GM23338 (cell line): ENCODE results near the gene PELI1. TPM values are rescaled to one million over a fixed set of nuclear protein-coding genes. Genes with fewer than 3 reads are reported as not detected.
A peak's percentile ranks its signal among the peaks of the same experiment; 100 is the strongest.

Experiments used
- ATAC-seq: fragments of 200-7000 bp; cut with Tn5 transposase; 3 replicates; pipeline ENCODE4 v1.9.1; 2020
- DNase-seq: peaks from one replicate; pipeline ENCODE4 v3.0.0-alpha.2; 2015; ENCODE audit warnings: low spot score
- H2AFZ ChIP-seq: fragments of 200-600 bp; sonication (generic); 2 replicates; pipeline ENCODE4 v1.8.0; 2016; ENCODE audit warnings: antibody characterized with exemption, mild to moderate bottlenecking, moderate library complexity
- H3F3A ChIP-seq: fragments of 200-600 bp; sonication (generic); replicated peaks from 2 replicates; pipeline ENCODE4 v1.8.0; 2017; ENCODE audit warnings: antibody characterized with exemption, mixed run types, low read depth
- H3K27ac ChIP-seq: fragments of 200-600 bp; sonication (generic); 2 replicates; pipeline ENCODE4 v1.6.1; 2016; ENCODE audit warnings: low read depth
- H3K27me3 ChIP-seq: fragments of 200-600 bp; sonication (generic); 2 replicates; pipeline ENCODE4 v1.8.0; 2016; ENCODE audit warnings: mild to moderate bottlenecking, mixed run types, moderate library complexity; ENCODE audit not compliant: insufficient read depth
- H3K36me3 ChIP-seq: fragments of 200-600 bp; sonication (generic); 2 replicates; pipeline ENCODE4 v1.8.0; 2016; ENCODE audit warnings: mild to moderate bottlenecking; ENCODE audit not compliant: insufficient read depth
- H3K4me1 ChIP-seq: fragments of 200-600 bp; sonication (generic); 2 replicates; pipeline ENCODE4 v1.8.0; 2016; ENCODE audit warnings: mild to moderate bottlenecking, moderate library complexity; ENCODE audit not compliant: insufficient read depth
- H3K4me2 ChIP-seq: fragments of 200-600 bp; sonication (generic); 2 replicates; pipeline ENCODE4 v1.7.1; 2017; ENCODE audit warnings: mixed run types
- H3K4me3 ChIP-seq: fragments of 200-600 bp; sonication (generic); 2 replicates; pipeline ENCODE4 v1.6.1; 2016; ENCODE audit warnings: mixed run types
- H3K79me2 ChIP-seq: fragments of 200-600 bp; sonication (generic); replicated peaks from 2 replicates; pipeline ENCODE4 v1.8.0; 2017; ENCODE audit warnings: mild to moderate bottlenecking; ENCODE audit not compliant: insufficient read depth
- H3K9me2 ChIP-seq: fragments of 200-600 bp; sonication (generic); 2 replicates; pipeline ENCODE4 v1.8.0; 2017; ENCODE audit not compliant: insufficient read depth
- H4K20me1 ChIP-seq: fragments of 200-600 bp; sonication (generic); replicated peaks from 2 replicates; pipeline ENCODE4 v1.8.0; 2017; ENCODE audit warnings: mild to moderate bottlenecking; ENCODE audit not compliant: insufficient read depth
- H3K27ac Mint-ChIP-seq: 2 replicates; pipeline ENCODE4 v1.8.0; 2020; ENCODE audit warnings: inconsistent platforms, mild to moderate bottlenecking, moderate library complexity, mixed read lengths
- H3K27me3 Mint-ChIP-seq: 3 replicates; pipeline ENCODE4 v1.8.0; 2022; ENCODE audit warnings: low read depth, mild to moderate bottlenecking, moderate library complexity, mixed read lengths, inconsistent platforms; ENCODE audit not compliant: insufficient read depth, poor library complexity
- H3K36me3 Mint-ChIP-seq: 3 replicates; pipeline ENCODE4 v1.8.0; 2021; ENCODE audit warnings: low read depth, mild to moderate bottlenecking, inconsistent platforms, moderate library complexity, mixed read lengths
- H3K4me1 Mint-ChIP-seq: 3 replicates; pipeline ENCODE4 v1.8.0; 2020; ENCODE audit warnings: mild to moderate bottlenecking, inconsistent platforms, mixed read lengths
- H3K4me3 Mint-ChIP-seq: 3 replicates; pipeline ENCODE4 v1.8.0; 2021; ENCODE audit warnings: moderate library complexity, mild to moderate bottlenecking, inconsistent platforms, mixed read lengths
- H3K9me3 Mint-ChIP-seq: 3 replicates; pipeline ENCODE4 v1.8.0; 2020; ENCODE audit warnings: moderate library complexity, mild to moderate bottlenecking, inconsistent platforms, mixed read lengths
- CREB1 ChIP-seq: fragments of 250-450 bp; sonication (Bioruptor Pico); IDR thresholded peaks from 2 replicates; pipeline ENCODE4 v1.5.0; 2020; ENCODE audit warnings: low read depth, mild to moderate bottlenecking, moderate library complexity
- CTCF ChIP-seq, 2 experiments: fragments of 200-600 bp in 1 of 2; sonication (generic) in 1 of 2; conservative IDR thresholded peaks; 2 replicates each; pipeline versions ENCODE4 v1.5.1 to v1.6.1; 2016 to 2017; ENCODE audit warnings: antibody characterized with exemption in 2 of 2, low read depth in 2 of 2, mild to moderate bottlenecking in 2 of 2, moderate library complexity in 1 of 2
- ETS1 ChIP-seq: IDR thresholded peaks from 2 replicates; pipeline ENCODE4 v1.6.1; 2016; ENCODE audit warnings: antibody characterized with exemption
- EZH2 ChIP-seq: fragments of 200-600 bp; sonication (generic); IDR thresholded peaks from one replicate; pipeline ENCODE4 v1.8.0; 2017; ENCODE audit warnings: antibody characterized with exemption, mild to moderate bottlenecking, low read depth; ENCODE audit not compliant: unreplicated experiment
- EZH2phosphoT487 ChIP-seq: fragments of 200-600 bp; sonication (generic); IDR thresholded peaks from one replicate; pipeline ENCODE4 v1.8.1; 2018; ENCODE audit warnings: antibody characterized with exemption; ENCODE audit not compliant: unreplicated experiment
- JUNB ChIP-seq: IDR thresholded peaks from one replicate; pipeline ENCODE4 v1.6.1; 2016; ENCODE audit warnings: antibody characterized with exemption; ENCODE audit not compliant: unreplicated experiment
- NANOG ChIP-seq: IDR thresholded peaks from 2 replicates; pipeline ENCODE4 v1.6.1; 2016; ENCODE audit warnings: antibody characterized with exemption, borderline replicate concordance
- POLR2AphosphoS5 ChIP-seq: IDR thresholded peaks from 2 replicates; pipeline ENCODE4 v1.6.1; 2016; ENCODE audit warnings: antibody characterized with exemption, low read depth
- REST ChIP-seq: IDR thresholded peaks from one replicate; pipeline ENCODE4 v1.6.1; 2018; ENCODE audit warnings: antibody characterized with exemption; ENCODE audit not compliant: unreplicated experiment
- STAT1 ChIP-seq: IDR thresholded peaks from one replicate; pipeline ENCODE4 v1.6.1; 2016; ENCODE audit warnings: antibody characterized with exemption; ENCODE audit not compliant: unreplicated experiment
- ZNF114 ChIP-seq: fragments of 250-450 bp; sonication (Bioruptor Pico); IDR thresholded peaks from 2 replicates; pipeline ENCODE4 v1.5.0; 2020; ENCODE audit warnings: mild to moderate bottlenecking, moderate library complexity
- ZNF331 ChIP-seq: fragments of 250-450 bp; sonication (Bioruptor Pico); IDR thresholded peaks from 2 replicates; pipeline ENCODE4 v1.5.0; 2020; ENCODE audit warnings: low read depth, mild to moderate bottlenecking, moderate library complexity
- polyA plus RNA-seq: library from polyadenylated mRNA; unstranded; fragments of >200 nt; fragmentation: Nextera tagmentation; extraction: Ambion mirVana; gene quantifications from 2 replicates; pipeline ENCODE4 v1.2.1, GENCODE V29; 2016
- total RNA-seq: library from RNA; depleted of rRNA; stranded (reverse); fragments of >200 nt; shearing (Covaris generic); gene quantifications from 2 replicates; pipeline ENCODE4 v1.2.3, GENCODE V29; 2014
- TF ChIP-seq, protein P1 (sequence below): fragments of 250-450 bp; sonication (Bioruptor Pico); IDR thresholded peaks from 2 replicates; pipeline ENCODE4 v1.5.0; 2020; ENCODE audit warnings: mild to moderate bottlenecking, moderate library complexity

The PELI1 gene
- total and polyA plus RNA-seq, 2 experiments from 2014 or later: 32.4 to 61.8 TPM

GRCh38 chr2:64119369-64119768, 24.9 kb downstream of the PELI1 start:
- TF ChIP-seq EZH2 (no peak), POLR2AphosphoS5 (no peak), ZNF114 (no peak), CTCF (conservative IDR thresholded peaks at IDR 0.05; ENCODE audit: low read depth in 2 of 2) (no peak), JUNB (no peak), CREB1 (CRISPR knock-in tag) (no peak), REST (no peak), ZNF331 (CRISPR knock-in tag) (no peak), EZH2phosphoT487 (no peak), ETS1 (no peak), NANOG (no peak), STAT1 (no peak)
- TF ChIP-seq, protein P1, sequence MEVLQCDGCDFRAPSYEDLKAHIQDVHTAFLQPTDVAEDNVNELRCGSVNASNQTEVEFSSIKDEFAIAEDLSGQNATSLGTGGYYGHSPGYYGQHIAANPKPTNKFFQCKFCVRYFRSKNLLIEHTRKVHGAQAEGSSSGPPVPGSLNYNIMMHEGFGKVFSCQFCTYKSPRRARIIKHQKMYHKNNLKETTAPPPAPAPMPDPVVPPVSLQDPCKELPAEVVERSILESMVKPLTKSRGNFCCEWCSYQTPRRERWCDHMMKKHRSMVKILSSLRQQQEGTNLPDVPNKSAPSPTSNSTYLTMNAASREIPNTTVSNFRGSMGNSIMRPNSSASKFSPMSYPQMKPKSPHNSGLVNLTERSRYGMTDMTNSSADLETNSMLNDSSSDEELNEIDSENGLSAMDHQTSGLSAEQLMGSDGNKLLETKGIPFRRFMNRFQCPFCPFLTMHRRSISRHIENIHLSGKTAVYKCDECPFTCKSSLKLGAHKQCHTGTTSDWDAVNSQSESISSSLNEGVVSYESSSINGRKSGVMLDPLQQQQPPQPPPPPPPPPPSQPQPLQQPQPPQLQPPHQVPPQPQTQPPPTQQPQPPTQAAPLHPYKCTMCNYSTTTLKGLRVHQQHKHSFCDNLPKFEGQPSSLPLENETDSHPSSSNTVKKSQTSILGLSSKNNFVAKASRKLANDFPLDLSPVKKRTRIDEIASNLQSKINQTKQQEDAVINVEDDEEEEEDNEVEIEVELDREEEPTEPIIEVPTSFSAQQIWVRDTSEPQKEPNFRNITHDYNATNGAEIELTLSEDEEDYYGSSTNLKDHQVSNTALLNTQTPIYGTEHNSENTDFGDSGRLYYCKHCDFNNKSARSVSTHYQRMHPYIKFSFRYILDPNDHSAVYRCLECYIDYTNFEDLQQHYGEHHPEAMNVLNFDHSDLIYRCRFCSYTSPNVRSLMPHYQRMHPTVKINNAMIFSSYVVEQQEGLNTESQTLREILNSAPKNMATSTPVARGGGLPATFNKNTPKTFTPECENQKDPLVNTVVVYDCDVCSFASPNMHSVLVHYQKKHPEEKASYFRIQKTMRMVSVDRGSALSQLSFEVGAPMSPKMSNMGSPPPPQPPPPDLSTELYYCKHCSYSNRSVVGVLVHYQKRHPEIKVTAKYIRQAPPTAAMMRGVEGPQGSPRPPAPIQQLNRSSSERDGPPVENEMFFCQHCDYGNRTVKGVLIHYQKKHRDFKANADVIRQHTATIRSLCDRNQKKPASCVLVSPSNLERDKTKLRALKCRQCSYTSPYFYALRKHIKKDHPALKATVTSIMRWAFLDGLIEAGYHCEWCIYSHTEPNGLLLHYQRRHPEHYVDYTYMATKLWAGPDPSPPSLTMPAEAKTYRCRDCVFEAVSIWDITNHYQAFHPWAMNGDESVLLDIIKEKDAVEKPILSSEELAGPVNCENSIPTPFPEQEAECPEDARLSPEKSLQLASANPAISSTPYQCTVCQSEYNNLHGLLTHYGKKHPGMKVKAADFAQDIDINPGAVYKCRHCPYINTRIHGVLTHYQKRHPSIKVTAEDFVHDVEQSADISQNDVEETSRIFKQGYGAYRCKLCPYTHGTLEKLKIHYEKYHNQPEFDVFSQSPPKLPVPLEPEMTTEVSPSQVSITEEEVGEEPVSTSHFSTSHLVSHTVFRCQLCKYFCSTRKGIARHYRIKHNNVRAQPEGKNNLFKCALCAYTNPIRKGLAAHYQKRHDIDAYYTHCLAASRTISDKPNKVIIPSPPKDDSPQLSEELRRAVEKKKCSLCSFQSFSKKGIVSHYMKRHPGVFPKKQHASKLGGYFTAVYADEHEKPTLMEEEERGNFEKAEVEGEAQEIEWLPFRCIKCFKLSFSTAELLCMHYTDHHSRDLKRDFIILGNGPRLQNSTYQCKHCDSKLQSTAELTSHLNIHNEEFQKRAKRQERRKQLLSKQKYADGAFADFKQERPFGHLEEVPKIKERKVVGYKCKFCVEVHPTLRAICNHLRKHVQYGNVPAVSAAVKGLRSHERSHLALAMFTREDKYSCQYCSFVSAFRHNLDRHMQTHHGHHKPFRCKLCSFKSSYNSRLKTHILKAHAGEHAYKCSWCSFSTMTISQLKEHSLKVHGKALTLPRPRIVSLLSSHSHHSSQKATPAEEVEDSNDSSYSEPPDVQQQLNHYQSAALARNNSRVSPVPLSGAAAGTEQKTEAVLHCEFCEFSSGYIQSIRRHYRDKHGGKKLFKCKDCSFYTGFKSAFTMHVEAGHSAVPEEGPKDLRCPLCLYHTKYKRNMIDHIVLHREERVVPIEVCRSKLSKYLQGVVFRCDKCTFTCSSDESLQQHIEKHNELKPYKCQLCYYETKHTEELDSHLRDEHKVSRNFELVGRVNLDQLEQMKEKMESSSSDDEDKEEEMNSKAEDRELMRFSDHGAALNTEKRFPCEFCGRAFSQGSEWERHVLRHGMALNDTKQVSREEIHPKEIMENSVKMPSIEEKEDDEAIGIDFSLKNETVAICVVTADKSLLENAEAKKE (CRISPR knock-in tag): no peak
- H3K4me3 ChIP-seq: no peak overlapping the region
- no peaks in the 10 kb centered on the region for H3F3A ChIP-seq
- peak; percentile 28; the same call in 1 of the 3 replicates for ATAC-seq
- H3K79me2 ChIP-seq: peaks cover 100% of the 10 kb centered on the region
- Mint-ChIP-seq H3K4me1 (peaks cover 51% of the 10 kb centered on the region), H3K9me3 (no peaks in the 10 kb centered on the region), H3K27me3 (no peaks in the 10 kb centered on the region), H3K27ac (peak overlapping the region; percentile 19; the same call in 1 of the 2 replicates), H3K36me3 (peaks cover 8% of the 10 kb centered on the region; the same call in 2 of the 3 replicates), H3K4me3 (no peak overlapping the region)
- H3K27me3 ChIP-seq: no peaks in the 10 kb centered on the region
- H3K9me2 ChIP-seq: no peaks in the 10 kb centered on the region
- no peak for DNase-seq
- H3K4me2 ChIP-seq: 0 out of 2 replicates have a peak overlapping the region, but pooled peaks have one; percentile 11
- peaks cover 34% of the 10 kb centered on the region for H4K20me1 ChIP-seq
- peaks cover 44% of the 10 kb centered on the region for H3K4me1 ChIP-seq
- no peaks in the 10 kb centered on the region for H3K36me3 ChIP-seq
- H2AFZ ChIP-seq: no peak overlapping the region
- H3K27ac ChIP-seq: 0 out of 2 replicates have a peak overlapping the region, but pooled peaks have one; percentile 1
